GM12872 (cell line): ENCODE results near the gene E2F2.

ENCODE experiments used
- CTCF ChIP-seq: IDR thresholded peaks from 3 replicates; pipeline ENCODE4 v1.5.1; 2011; ENCODE audit warnings: low read depth, mild to moderate bottlenecking, low read length, moderate library complexity; ENCODE audit not compliant: insufficient read depth

E2F2 gene

DNA sequence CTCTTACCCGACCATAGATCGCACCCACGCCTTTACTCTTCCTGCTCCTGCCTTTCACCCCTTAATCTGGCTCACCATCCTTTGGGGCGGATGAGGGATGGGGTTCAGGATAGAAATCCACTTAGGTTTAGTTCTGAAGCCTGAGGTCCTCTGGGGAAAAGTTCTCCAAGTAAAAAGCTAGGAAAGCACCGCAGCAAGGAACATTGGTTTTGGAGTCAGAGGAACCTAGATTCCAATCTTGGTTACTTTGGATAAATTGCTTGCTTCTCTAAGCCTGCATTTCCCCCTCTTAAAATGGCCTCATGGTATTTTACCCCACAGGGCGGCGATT, 46.1 kb downstream of the E2F2 start:
- TF ChIP-seq CTCF = no peak

GRCh38 chr1:23484253-23485001, 46.6 kb downstream of the E2F2 start:
- TF ChIP-seq CTCF = no peak

DNA sequence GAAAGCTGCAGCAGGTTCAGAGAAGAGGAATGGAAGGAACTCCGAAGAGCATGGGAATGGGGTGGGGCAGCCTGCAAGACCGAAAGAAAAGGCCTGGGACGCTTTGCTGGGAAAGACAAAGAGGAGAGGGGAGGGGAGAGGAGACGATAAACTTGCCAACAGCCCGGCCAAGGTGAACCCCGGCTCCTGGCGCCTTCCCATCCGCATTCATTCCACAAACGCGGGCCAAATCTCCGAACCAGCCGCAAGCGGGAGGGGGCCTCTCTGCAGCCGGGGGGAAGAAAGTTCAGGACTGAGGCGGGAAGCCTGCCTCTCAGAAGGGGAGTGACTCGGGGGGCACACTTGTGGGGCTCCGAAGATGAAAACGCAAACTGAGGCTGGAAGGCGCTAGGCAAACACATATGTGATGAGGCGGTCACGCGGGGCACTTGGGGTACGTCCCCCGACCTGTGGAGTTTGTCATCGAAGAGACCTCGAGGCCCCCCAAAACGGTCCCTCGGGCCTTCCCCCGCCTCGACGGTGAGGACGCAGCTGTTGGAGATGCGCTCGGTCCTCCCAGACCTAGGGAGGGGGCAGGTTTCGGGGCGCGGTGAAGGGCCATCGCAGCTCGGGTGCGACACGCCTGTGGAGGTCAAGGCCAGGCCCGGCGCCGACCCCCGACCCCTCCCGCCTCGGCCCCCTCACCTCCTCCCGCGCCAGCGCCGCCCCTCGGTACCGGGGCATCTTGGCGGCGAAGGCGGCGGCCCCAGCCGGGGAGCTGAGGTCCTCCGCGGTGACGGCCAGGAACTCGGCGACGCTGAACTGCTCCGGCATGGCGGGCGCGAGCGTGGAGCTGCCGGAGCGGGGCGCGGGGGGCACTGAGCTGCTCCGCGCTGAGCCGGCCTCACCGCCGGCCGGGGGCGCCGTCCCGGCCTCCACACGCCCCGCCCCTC, 47.4 kb downstream of the E2F2 start, which contains the start of gene ASAP3:
TSS of gene ASAP3 (minus strand) at position 859 of the 932 bp plus-strand sequence. CDS start at position 813, 46 bp downstream.
- TF ChIP-seq CTCF = 0 out of 3 replicates have a peak, but pooled peaks have one; percentile 5

GRCh38 chr1:23481904-23482303, 49.1 kb downstream of the E2F2 start:
- no peak for TF ChIP-seq CTCF

DNA sequence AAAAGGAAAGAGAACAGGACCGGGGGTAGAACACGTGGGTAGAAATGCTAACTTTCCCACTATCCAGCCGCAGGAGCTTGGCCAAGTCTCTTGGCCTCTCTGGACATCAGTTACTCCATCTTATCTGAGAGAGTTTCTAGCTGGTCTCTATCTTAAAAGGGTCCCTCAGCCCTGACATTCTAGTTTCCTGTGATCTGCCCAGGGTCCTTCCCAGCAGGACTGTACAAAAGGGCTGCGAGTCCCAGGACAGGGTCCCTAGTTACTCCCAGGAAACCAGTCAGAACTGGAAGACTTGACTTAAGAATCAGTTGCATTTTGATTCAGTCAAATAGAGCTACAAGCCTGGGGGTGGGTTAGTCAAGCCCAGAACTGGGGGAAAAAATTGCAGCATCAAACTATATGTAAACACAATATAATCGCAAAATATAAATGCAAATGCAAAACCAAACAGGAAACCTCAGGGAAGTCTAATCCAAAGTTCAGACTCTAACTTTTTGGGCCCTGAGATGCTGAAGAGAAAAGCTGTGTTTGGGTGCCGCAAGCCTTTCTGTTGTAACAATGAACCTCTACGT, 49.9 kb downstream of the E2F2 start:
- TF ChIP-seq CTCF = no peak

- TF ChIP-seq CTCF = no peak
Measured at GRCh38 chr1:23480187-23481025, 50.6 kb downstream of the E2F2 start.

DNA sequence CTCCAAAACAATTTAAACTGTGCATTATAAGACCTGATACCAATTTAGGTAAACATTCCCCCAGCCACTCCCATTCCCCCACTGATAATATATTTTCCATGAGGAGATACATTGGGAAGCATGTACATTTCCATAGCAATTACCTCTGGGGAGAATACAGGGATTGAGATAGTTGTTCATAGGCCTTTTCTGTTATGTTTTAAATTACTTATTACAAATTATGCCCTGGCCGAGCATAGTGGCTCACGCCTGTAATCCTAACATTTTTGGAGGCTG, 51.4 kb downstream of the E2F2 start:
- TF ChIP-seq CTCF = no peak
